GM13977 (cell line): Measurements from ENCODE around the gene HLA-DPA1.
A peak's percentile ranks its signal among the peaks of the same experiment; 100 is the strongest.

Experiments used
- DNase-seq: peaks from one replicate; pipeline ENCODE4 v3.0.0; 2012; ENCODE audit warnings: low spot score
- in situ Hi-C: fragments of 300-500 bp; cut with MboI; formaldehyde crosslinking; loops from one replicate; pipeline ENCODE4 v1.12.0; 2022; ENCODE audit warnings: low sequenced_read_pairs, low pct_unique_long_range_greater_than_20kb, mixed read lengths, inconsistent platforms; ENCODE audit not compliant: unreplicated experiment
- TF ChIP-seq, protein P1 (sequence below): IDR thresholded peaks from 2 replicates; pipeline ENCODE4 v1.5.1; 2012; ENCODE audit warnings: mild to moderate bottlenecking, control low read depth; ENCODE audit not compliant: insufficient read depth; ENCODE audit errors: extremely low read depth, missing control alignments

HLA-DPA1 gene

GRCh38 chr6:33036535-33036934 lies 36.9 kb downstream of the HLA-DPA1 start:
- TF ChIP-seq, protein P1, sequence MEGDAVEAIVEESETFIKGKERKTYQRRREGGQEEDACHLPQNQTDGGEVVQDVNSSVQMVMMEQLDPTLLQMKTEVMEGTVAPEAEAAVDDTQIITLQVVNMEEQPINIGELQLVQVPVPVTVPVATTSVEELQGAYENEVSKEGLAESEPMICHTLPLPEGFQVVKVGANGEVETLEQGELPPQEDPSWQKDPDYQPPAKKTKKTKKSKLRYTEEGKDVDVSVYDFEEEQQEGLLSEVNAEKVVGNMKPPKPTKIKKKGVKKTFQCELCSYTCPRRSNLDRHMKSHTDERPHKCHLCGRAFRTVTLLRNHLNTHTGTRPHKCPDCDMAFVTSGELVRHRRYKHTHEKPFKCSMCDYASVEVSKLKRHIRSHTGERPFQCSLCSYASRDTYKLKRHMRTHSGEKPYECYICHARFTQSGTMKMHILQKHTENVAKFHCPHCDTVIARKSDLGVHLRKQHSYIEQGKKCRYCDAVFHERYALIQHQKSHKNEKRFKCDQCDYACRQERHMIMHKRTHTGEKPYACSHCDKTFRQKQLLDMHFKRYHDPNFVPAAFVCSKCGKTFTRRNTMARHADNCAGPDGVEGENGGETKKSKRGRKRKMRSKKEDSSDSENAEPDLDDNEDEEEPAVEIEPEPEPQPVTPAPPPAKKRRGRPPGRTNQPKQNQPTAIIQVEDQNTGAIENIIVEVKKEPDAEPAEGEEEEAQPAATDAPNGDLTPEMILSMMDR, result no peak
- in situ Hi-C loops, result no loop called here
- DNase-seq, result no peak

DNA sequence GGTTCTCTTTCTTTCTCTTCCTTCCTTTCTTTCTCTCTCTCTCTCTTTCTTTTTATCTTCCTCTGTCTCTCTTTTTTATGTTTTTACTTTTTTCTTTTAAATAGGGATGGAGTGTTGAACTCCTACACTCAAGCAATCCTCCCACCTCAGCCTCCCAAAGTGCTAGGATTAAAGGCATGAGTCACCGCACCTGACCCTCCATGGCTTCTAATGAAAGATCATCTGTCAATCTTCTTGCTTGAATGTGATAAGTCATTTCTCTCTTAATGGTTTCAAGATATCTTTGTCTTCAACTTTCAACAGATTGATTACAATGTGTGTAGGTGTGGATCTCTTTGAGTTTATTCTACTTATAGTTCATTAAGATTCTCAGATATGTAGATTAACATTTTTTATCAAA lies 38.9 kb downstream of the HLA-DPA1 start:
- no peak for DNase-seq
- TF ChIP-seq, protein P1, result no peak
- in situ Hi-C loops, result no loop called here

DNA sequence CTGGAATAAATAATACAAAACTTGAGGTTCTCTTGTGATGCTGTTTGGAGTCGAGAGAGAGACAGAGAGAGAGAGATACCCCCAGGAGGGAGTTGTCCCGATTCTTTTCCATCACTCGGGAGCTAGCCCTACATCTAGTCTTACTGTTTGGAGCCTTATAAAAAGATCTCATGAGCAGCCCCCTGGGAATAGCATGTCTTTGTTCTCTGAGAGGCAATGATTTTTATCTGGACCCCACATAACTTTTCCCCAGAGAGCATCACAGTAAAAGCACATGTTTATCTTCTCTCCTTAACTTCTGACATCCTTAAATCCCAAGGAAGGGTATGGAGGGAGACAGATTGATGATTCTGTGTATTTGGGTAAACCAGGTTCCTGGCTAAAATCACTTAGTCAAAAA lies 43.2 kb downstream of the HLA-DPA1 start:
- in situ Hi-C loops, result no loop called here

DNA sequence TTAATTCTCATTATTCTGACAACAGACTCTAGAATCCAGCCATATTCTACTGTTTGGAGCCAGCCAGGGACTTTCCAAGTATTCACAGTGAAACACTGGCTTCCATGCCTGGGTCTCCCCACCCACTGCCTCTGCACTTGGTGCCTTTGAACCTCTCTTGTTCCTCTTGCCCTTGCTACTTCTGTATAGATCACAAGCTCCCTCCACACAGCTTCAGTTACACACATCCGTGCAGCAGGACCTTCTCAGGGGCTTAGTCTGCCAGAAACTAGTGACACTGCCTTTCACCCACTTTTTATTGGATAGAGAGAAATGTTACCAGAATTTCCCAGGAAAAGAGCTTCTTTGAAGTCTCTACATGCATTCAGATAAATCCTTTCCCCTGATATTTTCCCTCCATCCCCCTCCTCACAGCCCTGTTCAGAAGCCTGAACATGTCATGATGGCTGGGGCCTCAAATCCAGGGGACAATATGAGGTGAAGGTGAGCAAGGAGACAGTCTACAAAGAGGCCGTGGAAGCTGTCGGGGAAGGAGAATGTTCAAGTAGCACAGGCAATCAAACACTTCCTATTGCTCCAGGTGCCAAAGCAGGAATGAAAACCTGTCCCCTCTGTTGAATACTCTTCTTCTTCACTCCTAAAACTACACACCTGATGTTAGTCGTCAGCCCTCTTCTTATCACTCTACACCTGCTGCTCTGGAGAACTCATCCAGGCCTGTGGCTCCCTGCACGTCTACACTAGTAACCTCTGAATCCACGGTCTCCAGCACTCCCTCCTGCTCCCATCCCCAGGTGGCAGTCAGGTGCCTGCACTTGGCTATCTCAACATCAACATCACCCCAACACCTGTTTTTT lies 43.9 kb downstream of the HLA-DPA1 start:
- in situ Hi-C loops, result no loop called here
- TF ChIP-seq, protein P1, result no peak
- DNase-seq, result peak; percentile 65

More for the DNA sequence above, 43.2 kb downstream of the HLA-DPA1 start:
- no peak for DNase-seq
- TF ChIP-seq, protein P1, result no peak

DNA sequence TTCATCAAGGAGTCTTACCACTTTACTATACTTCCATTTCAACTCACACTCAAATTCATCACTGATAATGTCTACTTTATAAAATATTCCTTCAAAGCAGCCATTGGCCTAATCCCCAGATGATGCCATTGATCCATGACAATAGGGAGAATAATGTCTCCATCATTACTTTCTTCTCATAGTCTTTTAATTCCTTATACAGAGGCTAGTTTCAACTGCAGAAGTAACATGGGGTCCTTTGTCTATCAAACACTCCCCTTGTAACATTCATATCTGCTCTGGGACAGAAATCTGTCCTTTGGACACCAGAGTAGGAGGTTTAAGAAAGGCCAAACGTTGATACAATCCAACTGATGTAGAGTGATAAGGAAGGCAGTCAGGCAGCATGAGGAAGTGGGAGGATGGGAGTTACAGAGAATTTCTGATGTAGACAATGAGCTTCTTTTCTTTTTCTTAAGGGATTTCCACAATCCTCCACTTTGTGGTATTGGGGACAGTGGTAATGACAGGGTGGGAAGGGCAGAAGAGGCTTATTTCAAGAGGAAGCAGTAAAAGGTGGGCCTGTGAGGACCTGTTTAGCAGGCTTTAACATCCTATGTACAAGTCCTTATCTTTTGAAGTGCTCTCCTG lies 45.1 kb downstream of the HLA-DPA1 start:
- DNase-seq, result peak; percentile 2

GRCh38 chr6:33024521-33024920 lies 48.9 kb downstream of the HLA-DPA1 start:
- in situ Hi-C loops, result no loop called here
- TF ChIP-seq, protein P1, result no peak

More for the DNA sequence above, 45.1 kb downstream of the HLA-DPA1 start:
- in situ Hi-C loops, result no loop called here
- TF ChIP-seq, protein P1, result no peak

More at GRCh38 chr6:33024521-33024920, 48.9 kb downstream of the HLA-DPA1 start:
- DNase-seq, result no peak
